SJSA1 (cell line): ENCODE data around the gene NCOA5. TPM values are rescaled to one million over a fixed set of nuclear protein-coding genes. Genes with fewer than 3 reads are reported as not detected.

Experiments
- DNase-seq, 2 experiments: peaks; one replicate each; pipeline ENCODE4 v3.0.0-alpha.2; 2015 to 2020; ENCODE audit warnings: low spot score in 2 of 2, low read depth in 1 of 2
- H3K27ac ChIP-seq: fragments of 250-450 bp; sonication (Bioruptor Pico); 2 replicates; pipeline ENCODE4 v1.5.1; 2020; ENCODE audit warnings: mild to moderate bottlenecking, moderate library complexity
- H3K27me3 ChIP-seq: fragments of 250-450 bp; sonication (Bioruptor Pico); replicated peaks from 2 replicates; pipeline ENCODE4 v1.5.1; 2020; ENCODE audit warnings: mild to moderate bottlenecking, moderate library complexity
- H3K36me3 ChIP-seq: fragments of 250-450 bp; sonication (Bioruptor Pico); 2 replicates; pipeline ENCODE4 v1.5.1; 2020; ENCODE audit warnings: mild to moderate bottlenecking
- H3K4me1 ChIP-seq: fragments of 250-450 bp; sonication (Bioruptor Pico); replicated peaks from 2 replicates; pipeline ENCODE4 v1.6.1; 2021; ENCODE audit warnings: mild to moderate bottlenecking
- H3K4me3 ChIP-seq: fragments of 250-450 bp; sonication (Bioruptor Pico); 2 replicates; pipeline ENCODE4 v1.5.1; 2020; ENCODE audit warnings: mild to moderate bottlenecking
- H3K9me3 ChIP-seq: fragments of 250-450 bp; sonication (Bioruptor Pico); replicated peaks from 2 replicates; pipeline ENCODE4 v1.5.1; 2020; ENCODE audit warnings: mild to moderate bottlenecking
- total RNA-seq: library from RNA; depleted of rRNA; stranded (reverse); fragments of >200 nt; shearing (Covaris generic); gene quantifications from 2 replicates; pipeline ENCODE4 v1.2.3, GENCODE V29; 2014; rRNA removed

The NCOA5 gene
- total RNA-seq, 1 experiment from 2014 or later: 25.8 TPM

DNA sequence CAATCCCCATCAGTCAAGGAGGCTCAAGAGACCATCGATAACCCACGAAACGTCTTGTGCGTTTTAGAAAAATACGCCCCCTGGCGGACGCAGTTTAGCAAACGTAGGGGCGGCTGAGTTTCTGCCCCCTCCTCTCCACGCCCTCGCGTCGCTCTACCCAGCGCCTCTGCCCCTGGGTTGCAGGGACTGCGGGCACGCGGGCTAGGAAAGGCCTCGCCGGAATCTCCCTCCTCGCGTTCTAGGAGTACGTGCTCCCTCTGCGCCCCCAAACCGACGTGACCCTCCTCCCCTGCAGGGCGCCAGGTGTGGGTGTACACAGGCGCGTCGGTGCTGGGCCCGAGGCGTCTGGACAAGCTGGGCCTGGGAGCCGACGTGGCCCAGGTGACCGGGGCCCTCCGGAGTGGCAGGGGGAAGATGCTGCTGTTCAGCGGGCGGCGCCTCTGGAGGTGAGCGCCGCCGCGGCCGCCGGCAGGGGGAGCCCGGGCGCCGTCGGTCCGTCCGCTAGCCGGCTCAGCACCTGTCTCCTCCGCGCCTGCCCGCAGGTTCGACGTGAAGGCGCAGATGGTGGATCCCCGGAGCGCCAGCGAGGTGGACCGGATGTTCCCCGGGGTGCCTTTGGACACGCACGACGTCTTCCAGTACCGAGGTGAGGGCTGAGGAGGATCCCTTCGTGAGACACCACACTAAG is 75.8 kb downstream of the NCOA5 start:
- peaks cover 8% of the 10 kb centered on the region for H3K4me1 ChIP-seq
- peak in 1 of 2 experiments; percentile 44 for DNase-seq
- no peak overlapping the region for H3K4me3 ChIP-seq
- H3K36me3 ChIP-seq: no peaks in the 10 kb centered on the region
- 0 out of 2 replicates have a peak, but pooled peaks cover 4% of the 10 kb centered on the region for H3K9me3 ChIP-seq
- H3K27me3 ChIP-seq: peaks cover 69% of the 10 kb centered on the region
- no peak overlapping the region for H3K27ac ChIP-seq

DNA sequence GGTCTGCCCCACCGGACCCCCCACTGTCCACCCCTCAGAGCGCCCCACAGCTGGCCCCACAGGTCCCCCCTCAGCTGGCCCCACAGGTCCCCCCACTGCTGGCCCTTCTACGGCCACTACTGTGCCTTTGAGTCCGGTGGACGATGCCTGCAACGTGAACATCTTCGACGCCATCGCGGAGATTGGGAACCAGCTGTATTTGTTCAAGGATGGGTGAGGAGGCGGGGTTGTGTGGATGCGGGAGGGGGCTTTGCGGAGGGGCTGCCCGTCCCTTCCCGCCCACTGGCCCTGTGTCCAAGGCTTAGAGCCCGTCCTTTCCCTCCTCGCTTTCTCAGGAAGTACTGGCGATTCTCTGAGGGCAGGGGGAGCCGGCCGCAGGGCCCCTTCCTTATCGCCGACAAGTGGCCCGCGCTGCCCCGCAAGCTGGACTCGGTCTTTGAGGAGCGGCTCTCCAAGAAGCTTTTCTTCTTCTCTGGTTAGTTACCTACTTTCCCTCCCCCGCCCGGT is 76.4 kb downstream of the NCOA5 start:
- Histone ChIP-seq H3K36me3 (no peaks in the 10 kb centered on the region), H3K4me3 (no peak overlapping the region), H3K9me3 (0 out of 2 replicates have a peak, but pooled peaks cover 4% of the 10 kb centered on the region), H3K27me3 (peaks cover 65% of the 10 kb centered on the region), H3K4me1 (peaks cover 8% of the 10 kb centered on the region), H3K27ac (no peak overlapping the region)
- no peak for DNase-seq

DNA sequence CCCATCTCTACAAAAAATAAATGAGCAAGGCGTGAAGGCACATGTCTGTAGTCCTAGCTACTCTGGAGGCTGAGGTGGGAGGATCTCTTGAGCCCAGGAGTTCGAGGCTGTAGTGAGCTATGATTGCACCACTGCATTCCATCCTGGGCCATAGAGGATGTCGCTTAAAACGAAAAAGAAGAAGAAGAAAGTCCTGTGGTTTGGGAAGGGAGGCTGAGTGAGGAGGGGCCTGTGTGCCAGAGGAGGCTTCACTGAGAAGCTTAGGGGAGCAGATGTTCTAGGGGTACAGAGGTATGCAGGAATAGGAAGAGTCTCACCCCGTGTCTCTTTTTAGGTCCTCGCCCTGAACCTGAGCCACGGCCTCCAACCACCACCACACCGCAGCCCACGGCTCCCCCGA is 76.8 kb downstream of the NCOA5 start:
- Histone ChIP-seq H3K4me1 (peaks cover 8% of the 10 kb centered on the region), H3K9me3 (0 out of 2 replicates have a peak, but pooled peaks cover 4% of the 10 kb centered on the region), H3K27me3 (peaks cover 62% of the 10 kb centered on the region), H3K36me3 (no peaks in the 10 kb centered on the region), H3K4me3 (no peak overlapping the region), H3K27ac (no peak overlapping the region)
- DNase-seq: no peak

GRCh38 chr20:46011631-46012482 is 77.9 kb downstream of the NCOA5 start:
- Histone ChIP-seq H3K27ac (no peak overlapping the region), H3K27me3 (peaks cover 61% of the 10 kb centered on the region), H3K4me3 (no peak overlapping the region), H3K9me3 (0 out of 2 replicates have a peak, but pooled peaks cover 4% of the 10 kb centered on the region), H3K4me1 (peaks cover 8% of the 10 kb centered on the region), H3K36me3 (no peaks in the 10 kb centered on the region)
- peak; percentile 10 to 67 for DNase-seq

Other genes with a start within 250 kb of the NCOA5 start
- gene ACOT8, start 232.6 kb downstream of the NCOA5 start, total RNA-seq: 41.8 and 56.3 TPM in 2 replicates
- gene ZSWIM3, start 232.3 kb downstream of the NCOA5 start, total RNA-seq: 3.6 and 4.9 TPM in 2 replicates
- 3.9 and 11.7 TPM in 2 replicates for gene ZSWIM1, start 208.7 kb downstream of the NCOA5 start, total RNA-seq
- gene SPATA25, start 202.3 kb downstream of the NCOA5 start, total RNA-seq: 0.89 TPM in 1 of 2 replicates, not detected in the other
- 1.9 and 2.7 TPM in 2 replicates for gene NEURL2, start 198.8 kb downstream of the NCOA5 start, total RNA-seq
- gene CTSA, start 198.6 kb downstream of the NCOA5 start, total RNA-seq: 50.2 and 76.8 TPM in 2 replicates
- gene PLTP, start 177.8 kb downstream of the NCOA5 start, total RNA-seq: 4.2 and 6.6 TPM in 2 replicates
- 5.2 and 9.6 TPM in 2 replicates for gene PCIF1, start 155.3 kb downstream of the NCOA5 start, total RNA-seq
- gene ZNF335, start 117.8 kb downstream of the NCOA5 start, total RNA-seq: 8.1 and 12.2 TPM in 2 replicates
- not detected in 2 replicates for gene MMP9, start 81.1 kb downstream of the NCOA5 start, total RNA-seq
- not detected in 2 replicates for gene SLC12A5, start 60.7 kb downstream of the NCOA5 start, total RNA-seq
- 0.05 TPM in 1 of 2 replicates, not detected in the other for gene CD40, start 28.4 kb upstream of the NCOA5 start, total RNA-seq
- gene CDH22, start 218.5 kb upstream of the NCOA5 start, total RNA-seq: not detected in 2 replicates